ENCODE results near the gene MPHOSPH9.

The MPHOSPH9 gene

GRCh38 chr12:123108682-123109066, 124.3 kb downstream of the MPHOSPH9 start:
- Histone ChIP-seq H3K4me3 (ENCODE audit: low read length) (no peak overlapping the region), H3K4me1 (ENCODE audit: control insufficient read depth, insufficient read depth, low read length) (no peaks in the 10 kb centered on the region), H3K9ac (ENCODE audit: low read length) (no peak overlapping the region), H3K9me3 (ENCODE audit: control insufficient read depth, low read length) (no peaks in the 10 kb centered on the region), H3K36me3 (ENCODE audit: control insufficient read depth, insufficient read depth, low read length) (no peaks in the 10 kb centered on the region), H3K27me3 (ENCODE audit: control insufficient read depth, insufficient read depth, low read length) (no peaks in the 10 kb centered on the region)

GRCh38 chr12:123107926-123108681, 124.8 kb downstream of the MPHOSPH9 start:
- no peaks in the 10 kb centered on the region for H3K27me3 ChIP-seq (ENCODE audit: control insufficient read depth, insufficient read depth, low read length)
- no peaks in the 10 kb centered on the region for H3K4me1 ChIP-seq (ENCODE audit: control insufficient read depth, insufficient read depth, low read length)
- H3K9me3 ChIP-seq (ENCODE audit: control insufficient read depth, low read length) = no peaks in the 10 kb centered on the region
- no peak overlapping the region for H3K4me3 ChIP-seq (ENCODE audit: low read length)
- H3K36me3 ChIP-seq (ENCODE audit: control insufficient read depth, insufficient read depth, low read length) = no peaks in the 10 kb centered on the region
- H3K9ac ChIP-seq (ENCODE audit: low read length) = no peak overlapping the region

GRCh38 chr12:123106640-123107359, 126.1 kb downstream of the MPHOSPH9 start:
- Histone ChIP-seq H3K36me3 (ENCODE audit: control insufficient read depth, insufficient read depth, low read length) (no peaks in the 10 kb centered on the region), H3K4me3 (ENCODE audit: low read length) (no peak overlapping the region), H3K9me3 (ENCODE audit: control insufficient read depth, low read length) (no peaks in the 10 kb centered on the region), H3K27me3 (ENCODE audit: control insufficient read depth, insufficient read depth, low read length) (no peaks in the 10 kb centered on the region), H3K4me1 (ENCODE audit: control insufficient read depth, insufficient read depth, low read length) (no peaks in the 10 kb centered on the region), H3K9ac (ENCODE audit: low read length) (no peak overlapping the region)

GRCh38 chr12:123105211-123105826, 127.6 kb downstream of the MPHOSPH9 start:
- no peak overlapping the region for H3K9ac ChIP-seq (ENCODE audit: low read length)
- H3K9me3 ChIP-seq (ENCODE audit: control insufficient read depth, low read length) = no peaks in the 10 kb centered on the region
- no peaks in the 10 kb centered on the region for H3K4me1 ChIP-seq (ENCODE audit: control insufficient read depth, insufficient read depth, low read length)
- H3K4me3 ChIP-seq (ENCODE audit: low read length) = no peak overlapping the region
- no peaks in the 10 kb centered on the region for H3K36me3 ChIP-seq (ENCODE audit: control insufficient read depth, insufficient read depth, low read length)
- H3K27me3 ChIP-seq (ENCODE audit: control insufficient read depth, insufficient read depth, low read length) = no peaks in the 10 kb centered on the region

GRCh38 chr12:123104809-123105208, 128.1 kb downstream of the MPHOSPH9 start:
- Histone ChIP-seq H3K36me3 (ENCODE audit: control insufficient read depth, insufficient read depth, low read length) (no peaks in the 10 kb centered on the region), H3K9ac (ENCODE audit: low read length) (no peak overlapping the region), H3K4me3 (ENCODE audit: low read length) (no peak overlapping the region), H3K4me1 (ENCODE audit: control insufficient read depth, insufficient read depth, low read length) (no peaks in the 10 kb centered on the region), H3K27me3 (ENCODE audit: control insufficient read depth, insufficient read depth, low read length) (no peaks in the 10 kb centered on the region), H3K9me3 (ENCODE audit: control insufficient read depth, low read length) (no peaks in the 10 kb centered on the region)

Data from mucosa of stomach (tissue), 1 donor.